H9 (cell line): ENCODE results near the gene KAZN. TPM values are rescaled to one million over a fixed set of nuclear protein-coding genes. Genes with fewer than 3 reads are reported as not detected.

Source experiments
- DNase-seq: peaks from one replicate; pipeline ENCODE4 v3.0.0-alpha.2; 2017
- H2AFZ ChIP-seq: one replicate; pipeline ENCODE4 v1.6.1; 2013; ENCODE audit warnings: mild to moderate bottlenecking, low read length, control low read depth, moderate library complexity
- H2AK5ac ChIP-seq: 2 replicates; pipeline ENCODE4 v1.6.1; 2013; ENCODE audit warnings: low read length, control low read depth, mixed read lengths; ENCODE audit not compliant: insufficient read length
- H2BK120ac ChIP-seq: one replicate; pipeline ENCODE4 v1.6.1; 2013; ENCODE audit warnings: low read depth, mild to moderate bottlenecking, low read length, control low read depth, inconsistent platforms; ENCODE audit not compliant: poor library complexity, severe bottlenecking
- H2BK12ac ChIP-seq: 2 replicates; pipeline ENCODE4 v1.6.1; 2013; ENCODE audit warnings: low read length, control low read depth, mixed read lengths, low read depth; ENCODE audit not compliant: insufficient read length
- H2BK15ac ChIP-seq: 2 replicates; pipeline ENCODE4 v1.6.1; 2013; ENCODE audit warnings: low read depth, low read length, control low read depth
- H2BK20ac ChIP-seq: one replicate; pipeline ENCODE4 v1.6.1; 2013; ENCODE audit warnings: low read depth, mild to moderate bottlenecking, low read length, control low read depth, inconsistent platforms; ENCODE audit not compliant: poor library complexity, severe bottlenecking
- H2BK5ac ChIP-seq: 2 replicates; pipeline ENCODE4 v1.6.1; 2013; ENCODE audit warnings: low read length, control low read depth, mixed read lengths; ENCODE audit not compliant: insufficient read length
- H3K14ac ChIP-seq: 2 replicates; pipeline ENCODE4 v1.6.1; 2013; ENCODE audit warnings: low read length, control low read depth; ENCODE audit not compliant: insufficient read depth
- H3K18ac ChIP-seq: 2 replicates; pipeline ENCODE4 v1.6.1; 2013; ENCODE audit warnings: low read depth, mild to moderate bottlenecking, mixed read lengths, low read length, control low read depth; ENCODE audit not compliant: insufficient read length
- H3K23ac ChIP-seq: 2 replicates; pipeline ENCODE4 v1.6.1; 2013; ENCODE audit warnings: low read length, control low read depth, mixed read lengths, low read depth; ENCODE audit not compliant: insufficient read length
- H3K23me2 ChIP-seq: 2 replicates; pipeline ENCODE4 v1.6.1; 2013; ENCODE audit warnings: low read depth, mild to moderate bottlenecking, mixed read lengths, low read length, control low read depth; ENCODE audit not compliant: insufficient read length, poor library complexity, severe bottlenecking
- H3K27ac ChIP-seq: 2 replicates; pipeline ENCODE4 v1.5.1; 2013; ENCODE audit warnings: low read length, control low read depth, mixed read lengths, low read depth; ENCODE audit not compliant: insufficient read length
- H3K27me3 ChIP-seq: 2 replicates; pipeline ENCODE4 v1.6.1; 2013; ENCODE audit warnings: low read length, control low read depth, inconsistent platforms; ENCODE audit not compliant: insufficient read depth
- H3K4ac ChIP-seq: 2 replicates; pipeline ENCODE4 v1.6.1; 2013; ENCODE audit warnings: low read depth, mild to moderate bottlenecking, control low read depth, inconsistent platforms, low read length, moderate library complexity
- H3K4me1 ChIP-seq: 2 replicates; pipeline ENCODE4 v1.6.1; 2013; ENCODE audit warnings: low read length, control low read depth, inconsistent platforms; ENCODE audit not compliant: insufficient read depth
- H3K4me2 ChIP-seq: 2 replicates; pipeline ENCODE4 v1.6.1; 2013; ENCODE audit warnings: low read length, control low read depth, mixed read lengths; ENCODE audit not compliant: insufficient read length, insufficient read depth
- H3K56ac ChIP-seq: 2 replicates; pipeline ENCODE4 v1.6.1; 2013; ENCODE audit warnings: low read depth, mild to moderate bottlenecking, mixed read lengths, low read length, control low read depth; ENCODE audit not compliant: insufficient read length
- H3K79me1 ChIP-seq: 2 replicates; pipeline ENCODE4 v1.6.1; 2013; ENCODE audit warnings: low read depth, mild to moderate bottlenecking, moderate library complexity, low read length, control low read depth, inconsistent platforms; ENCODE audit not compliant: insufficient read depth, poor library complexity, severe bottlenecking
- H3K79me2 ChIP-seq: 2 replicates; pipeline ENCODE4 v1.6.1; 2013; ENCODE audit warnings: low read length, control low read depth, inconsistent platforms; ENCODE audit not compliant: insufficient read depth
- H3K9ac ChIP-seq: 2 replicates; pipeline ENCODE4 v1.6.1; 2013; ENCODE audit warnings: low read length, control low read depth, mixed read lengths; ENCODE audit not compliant: insufficient read length; ENCODE audit errors: extremely low read depth
- H3K9me3 ChIP-seq: one replicate; pipeline ENCODE4 v1.6.1; 2013; ENCODE audit warnings: low read depth, low read length, inconsistent platforms; ENCODE audit not compliant: control insufficient read depth
- H3T11ph ChIP-seq: one replicate; pipeline ENCODE4 v1.6.1; 2013; ENCODE audit warnings: mild to moderate bottlenecking, low read length, control low read depth, inconsistent platforms
- H4K20me1 ChIP-seq: one replicate; pipeline ENCODE4 v1.6.1; 2013; ENCODE audit not compliant: control insufficient read depth, insufficient read length, insufficient read depth
- H4K5ac ChIP-seq: 2 replicates; pipeline ENCODE4 v1.6.1; 2013; ENCODE audit warnings: low read depth, mild to moderate bottlenecking, mixed read lengths, low read length, control low read depth; ENCODE audit not compliant: insufficient read length
- H4K8ac ChIP-seq: replicated peaks from 2 replicates; pipeline ENCODE4 v1.6.1; 2013; ENCODE audit warnings: low read length, control low read depth, mixed read lengths, low read depth; ENCODE audit not compliant: insufficient read length
- H4K91ac ChIP-seq: 2 replicates; pipeline ENCODE4 v1.6.1; 2013; ENCODE audit warnings: low read depth, mild to moderate bottlenecking, moderate library complexity, mixed read lengths, low read length, control low read depth; ENCODE audit not compliant: insufficient read length
- H3K27ac Mint-ChIP-seq, 3 experiments: 2 replicates in 2 of 3; 3 replicates in 1 of 3; pipeline ENCODE4 v1.8.0; 2020 to 2021; ENCODE audit warnings: mixed read lengths in 3 of 3, mild to moderate bottlenecking in 1 of 3, moderate library complexity in 1 of 3
- H3K27me3 Mint-ChIP-seq: 2 replicates; pipeline ENCODE4 v1.8.0; 2021; ENCODE audit warnings: low read depth, mild to moderate bottlenecking, moderate library complexity, mixed read lengths
- H3K36me3 Mint-ChIP-seq, 3 experiments: 2 replicates in 2 of 3; 3 replicates in 1 of 3; pipeline ENCODE4 v1.8.0; 2020 to 2021; ENCODE audit warnings: low read depth in 3 of 3, mixed read lengths in 3 of 3; ENCODE audit not compliant: insufficient read depth in 1 of 3
- H3K4me1 Mint-ChIP-seq, 2 experiments: 2 replicates each; pipeline ENCODE4 v1.8.0; 2020; ENCODE audit warnings: mixed read lengths in 2 of 2
- H3K4me3 Mint-ChIP-seq, 2 experiments: 2 replicates in 1 of 2; 3 replicates in 1 of 2; pipeline ENCODE4 v1.8.0; 2020 to 2021; ENCODE audit warnings: mild to moderate bottlenecking in 2 of 2, mixed read lengths in 2 of 2, moderate library complexity in 1 of 2
- H3K9me3 Mint-ChIP-seq, 2 experiments: 2 replicates in 1 of 2; 3 replicates in 1 of 2; pipeline ENCODE4 v1.8.0; 2020; ENCODE audit warnings: mild to moderate bottlenecking in 2 of 2, mixed read lengths in 2 of 2, moderate library complexity in 1 of 2
- WGBS: extraction: QIAGEN DNeasy Blood & Tissue Kit; methylation state at CpG from one replicate; pipeline ENCODE4 v1.1.7; 2013; ENCODE audit warnings: missing lambda C conversion rate, low lambda C conversion rate, mixed read lengths; ENCODE audit not compliant: insufficient read length; ENCODE audit errors: extremely low coverage; 5-methylcytosine and 5-hydroxymethylcytosine counted together
- total RNA-seq: library from RNA; stranded (reverse); gene quantifications from 2 replicates; pipeline ENCODE4 v1.2.1, GENCODE V29; 2021
- TF ChIP-seq, protein P1 (sequence below): fragments of 200-600 bp; sonication (generic); conservative IDR thresholded peaks from 3 replicates; pipeline ENCODE4 v1.8.0; 2021; ENCODE audit warnings: antibody characterized with exemption, mild to moderate bottlenecking

Gene KAZN
- total RNA-seq, 1 experiment from 2014 or later = 7.6 TPM

DNA sequence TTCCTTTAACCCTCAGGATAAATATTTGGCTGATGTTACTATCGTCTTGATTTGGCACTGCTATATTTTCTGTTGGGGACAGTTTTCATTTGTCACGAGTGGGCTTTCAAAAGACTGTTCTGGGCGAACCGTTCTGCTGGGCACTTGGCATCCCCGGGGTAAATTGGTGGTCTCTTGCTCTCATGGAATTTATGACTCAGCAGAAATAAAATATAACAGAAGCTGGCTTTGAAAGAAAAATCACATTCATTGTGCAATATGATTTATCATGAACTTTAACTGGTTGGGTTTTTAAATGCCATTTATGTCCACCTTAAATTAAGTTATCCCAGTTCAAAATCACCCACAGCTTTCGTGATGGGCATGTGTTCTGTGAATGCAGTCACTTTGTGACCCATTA is 147.3 kb downstream of the KAZN start:
- H3K79me1 ChIP-seq = peaks cover 3% of the 10 kb centered on the region
- Mint-ChIP-seq H3K4me3 (no peak overlapping the region), H3K27ac (no peak overlapping the region), H3K4me1 (peaks cover 34 to 39% of the 10 kb centered on the region in 2 experiments), H3K36me3 (peaks cover 0 to 2% (median 0%) of the 10 kb centered on the region in 3 experiments; a peak in 1 of 7 replicates), H3K27me3 (no peaks in the 10 kb centered on the region; the same call in 1 of the 2 replicates), H3K9me3 (no peaks in the 10 kb centered on the region)
- H4K5ac ChIP-seq = no peak overlapping the region
- TF ChIP-seq, protein P1, sequence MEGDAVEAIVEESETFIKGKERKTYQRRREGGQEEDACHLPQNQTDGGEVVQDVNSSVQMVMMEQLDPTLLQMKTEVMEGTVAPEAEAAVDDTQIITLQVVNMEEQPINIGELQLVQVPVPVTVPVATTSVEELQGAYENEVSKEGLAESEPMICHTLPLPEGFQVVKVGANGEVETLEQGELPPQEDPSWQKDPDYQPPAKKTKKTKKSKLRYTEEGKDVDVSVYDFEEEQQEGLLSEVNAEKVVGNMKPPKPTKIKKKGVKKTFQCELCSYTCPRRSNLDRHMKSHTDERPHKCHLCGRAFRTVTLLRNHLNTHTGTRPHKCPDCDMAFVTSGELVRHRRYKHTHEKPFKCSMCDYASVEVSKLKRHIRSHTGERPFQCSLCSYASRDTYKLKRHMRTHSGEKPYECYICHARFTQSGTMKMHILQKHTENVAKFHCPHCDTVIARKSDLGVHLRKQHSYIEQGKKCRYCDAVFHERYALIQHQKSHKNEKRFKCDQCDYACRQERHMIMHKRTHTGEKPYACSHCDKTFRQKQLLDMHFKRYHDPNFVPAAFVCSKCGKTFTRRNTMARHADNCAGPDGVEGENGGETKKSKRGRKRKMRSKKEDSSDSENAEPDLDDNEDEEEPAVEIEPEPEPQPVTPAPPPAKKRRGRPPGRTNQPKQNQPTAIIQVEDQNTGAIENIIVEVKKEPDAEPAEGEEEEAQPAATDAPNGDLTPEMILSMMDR = no peak
- no peak overlapping the region for H3K4me2 ChIP-seq
- H3K4ac ChIP-seq = no peak overlapping the region
- H2BK120ac ChIP-seq = no peak overlapping the region
- H2AFZ ChIP-seq = no peak overlapping the region
- H3K18ac ChIP-seq = no peak overlapping the region
- H2BK20ac ChIP-seq = no peak overlapping the region
- no peaks in the 10 kb centered on the region for H3K23me2 ChIP-seq
- H3K14ac ChIP-seq = no peak overlapping the region
- no peaks in the 10 kb centered on the region for H3K9me3 ChIP-seq
- no peak overlapping the region for H2BK15ac ChIP-seq
- WGBS = no CpG with 5 or more reads among the region's 6 CpGs
- H2BK5ac ChIP-seq = no peak overlapping the region
- H3K4me1 ChIP-seq = peaks cover 17% of the 10 kb centered on the region; the same call in 1 of the 2 replicates
- H3K56ac ChIP-seq = no peak overlapping the region
- no peak overlapping the region for H3K23ac ChIP-seq
- no peaks in the 10 kb centered on the region for H3K27me3 ChIP-seq
- H2AK5ac ChIP-seq = no peak overlapping the region
- H3K27ac ChIP-seq = no peak overlapping the region
- no peaks in the 10 kb centered on the region for H4K20me1 ChIP-seq
- no peak overlapping the region for H4K91ac ChIP-seq
- no peaks in the 10 kb centered on the region for H3K79me2 ChIP-seq
- no peak overlapping the region for H4K8ac ChIP-seq
- no peak overlapping the region for H2BK12ac ChIP-seq
- DNase-seq = no peak
- no peak overlapping the region for H3K9ac ChIP-seq
- H3T11ph ChIP-seq = no peak overlapping the region
